KBM-7 (cell line): ENCODE results near the gene SH2D4B.
"Not testable (repeated sequence)": the region's sequence is repeated elsewhere in the genome, so short reads cannot be mapped to it uniquely, and the experiment has no call there.

Experiments used
- DNase-seq: peaks from one replicate; pipeline ENCODE4 v3.0.0-alpha.2; 2015
- in situ Hi-C: fragments of 300-500 bp; cut with MboI; formaldehyde crosslinking; loops from 2 replicates; pipeline ENCODE4 v1.14.3; 2020; ENCODE audit warnings: low sequenced_read_pairs, low pct_unique_long_range_greater_than_20kb, mixed read lengths

Gene SH2D4B

GRCh38 chr10:80538481-80539185 lies 931 bp downstream of the SH2D4B start:
- in situ Hi-C loops, result no loop called here

GRCh38 chr10:80539421-80540031 lies 1.8 kb downstream of the SH2D4B start:
- in situ Hi-C loops, result no loop called here
- no peak for DNase-seq

More at GRCh38 chr10:80538481-80539185, 931 bp downstream of the SH2D4B start:
- no peak for DNase-seq

GRCh38 chr10:80540136-80540535 lies 2.4 kb downstream of the SH2D4B start:
- in situ Hi-C loops, result no loop called here

GRCh38 chr10:80540618-80540980 lies 2.9 kb downstream of the SH2D4B start:
- in situ Hi-C loops, result no loop called here
- no peak for DNase-seq

More at GRCh38 chr10:80540136-80540535, 2.4 kb downstream of the SH2D4B start:
- no peak for DNase-seq

GRCh38 chr10:80540981-80541750 lies 3.5 kb downstream of the SH2D4B start:
- in situ Hi-C loops, result no loop called here
- DNase-seq, result no peak

- DNase-seq, result no peak
Observed at GRCh38 chr10:80542053-80542452, 4.4 kb downstream of the SH2D4B start.

GRCh38 chr10:80542652-80543318 lies 5.1 kb downstream of the SH2D4B start:
- no peak for DNase-seq
- in situ Hi-C loops, result no loop called here

More at GRCh38 chr10:80542053-80542452, 4.4 kb downstream of the SH2D4B start:
- in situ Hi-C loops, result no loop called here

GRCh38 chr10:80543319-80543672 lies 5.6 kb downstream of the SH2D4B start:
- DNase-seq, in situ Hi-C loops: not testable (repeated sequence)

- DNase-seq, result no peak
- in situ Hi-C loops, result no loop called here
Observed at GRCh38 chr10:80544316-80544953, 6.7 kb downstream of the SH2D4B start.

- DNase-seq, result no peak
- in situ Hi-C loops, result no loop called here
Observed at GRCh38 chr10:80545258-80545881, 7.7 kb downstream of the SH2D4B start.

- no peak for DNase-seq
- in situ Hi-C loops, result no loop called here
Observed at GRCh38 chr10:80552151-80552646, 14.5 kb downstream of the SH2D4B start.

- no peak for DNase-seq
- in situ Hi-C loops, result no loop called here
Observed at GRCh38 chr10:80553436-80553835, 15.7 kb downstream of the SH2D4B start.

GRCh38 chr10:80554050-80554449 lies 16.3 kb downstream of the SH2D4B start:
- in situ Hi-C loops, result no loop called here
- no peak for DNase-seq

- in situ Hi-C loops, result no loop called here
- DNase-seq, result no peak
Observed at GRCh38 chr10:80555415-80555814, 17.7 kb downstream of the SH2D4B start.

- no peak for DNase-seq
- in situ Hi-C loops, result no loop called here
Observed at GRCh38 chr10:80561950-80562349, 24.2 kb downstream of the SH2D4B start.

GRCh38 chr10:80567292-80567691 lies 29.6 kb downstream of the SH2D4B start:
- in situ Hi-C loops, result no loop called here
- no peak for DNase-seq

GRCh38 chr10:80569131-80569895 lies 31.6 kb downstream of the SH2D4B start:
- in situ Hi-C loops, result no loop called here
- no peak for DNase-seq

GRCh38 chr10:80571352-80571751 lies 33.6 kb downstream of the SH2D4B start:
- in situ Hi-C loops, result no loop called here

More at GRCh38 chr10:80571352-80571751, 33.6 kb downstream of the SH2D4B start:
- no peak for DNase-seq
